GM13977 (cell line): ENCODE measurements around the gene DYRK1A.

ENCODE experiments used
- DNase-seq: peaks from one replicate; pipeline ENCODE4 v3.0.0; 2012; ENCODE audit warnings: low spot score
- in situ Hi-C: fragments of 300-500 bp; cut with MboI; formaldehyde crosslinking; loops from one replicate; pipeline ENCODE4 v1.12.0; 2022; ENCODE audit warnings: low sequenced_read_pairs, low pct_unique_long_range_greater_than_20kb, mixed read lengths, inconsistent platforms; ENCODE audit not compliant: unreplicated experiment
- TF ChIP-seq, protein P1 (sequence below): IDR thresholded peaks from 2 replicates; pipeline ENCODE4 v1.5.1; 2012; ENCODE audit warnings: mild to moderate bottlenecking, control low read depth; ENCODE audit not compliant: insufficient read depth; ENCODE audit errors: extremely low read depth, missing control alignments

The DYRK1A gene

GRCh38 chr21:37384416-37384815 is 17.8 kb downstream of the DYRK1A start:
- DNase-seq, result no peak
- in situ Hi-C loops, result no loop called here
- TF ChIP-seq, protein P1, sequence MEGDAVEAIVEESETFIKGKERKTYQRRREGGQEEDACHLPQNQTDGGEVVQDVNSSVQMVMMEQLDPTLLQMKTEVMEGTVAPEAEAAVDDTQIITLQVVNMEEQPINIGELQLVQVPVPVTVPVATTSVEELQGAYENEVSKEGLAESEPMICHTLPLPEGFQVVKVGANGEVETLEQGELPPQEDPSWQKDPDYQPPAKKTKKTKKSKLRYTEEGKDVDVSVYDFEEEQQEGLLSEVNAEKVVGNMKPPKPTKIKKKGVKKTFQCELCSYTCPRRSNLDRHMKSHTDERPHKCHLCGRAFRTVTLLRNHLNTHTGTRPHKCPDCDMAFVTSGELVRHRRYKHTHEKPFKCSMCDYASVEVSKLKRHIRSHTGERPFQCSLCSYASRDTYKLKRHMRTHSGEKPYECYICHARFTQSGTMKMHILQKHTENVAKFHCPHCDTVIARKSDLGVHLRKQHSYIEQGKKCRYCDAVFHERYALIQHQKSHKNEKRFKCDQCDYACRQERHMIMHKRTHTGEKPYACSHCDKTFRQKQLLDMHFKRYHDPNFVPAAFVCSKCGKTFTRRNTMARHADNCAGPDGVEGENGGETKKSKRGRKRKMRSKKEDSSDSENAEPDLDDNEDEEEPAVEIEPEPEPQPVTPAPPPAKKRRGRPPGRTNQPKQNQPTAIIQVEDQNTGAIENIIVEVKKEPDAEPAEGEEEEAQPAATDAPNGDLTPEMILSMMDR, result no peak

GRCh38 chr21:37385179-37385765 is 18.7 kb downstream of the DYRK1A start:
- DNase-seq, result no peak
- TF ChIP-seq, protein P1, result no peak
- in situ Hi-C loops, result no loop called here

DNA sequence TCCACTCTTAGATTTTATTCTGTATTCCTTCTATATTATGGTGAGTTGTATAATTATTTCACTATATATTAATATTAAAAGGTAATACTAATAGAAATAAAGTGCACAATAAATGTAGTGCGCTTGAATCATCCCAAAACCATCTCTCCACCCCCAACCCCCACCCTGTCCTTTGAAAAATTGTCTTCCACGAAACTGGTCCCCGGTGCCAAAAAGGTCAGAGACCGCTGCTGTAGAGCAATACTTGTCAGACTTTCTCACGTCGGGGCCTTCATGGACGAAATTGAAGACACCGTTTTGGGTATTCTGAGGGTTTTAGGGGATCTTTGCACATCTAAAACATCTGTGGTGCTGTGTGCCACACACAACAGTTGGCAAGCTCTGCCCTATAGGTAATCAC is 19.6 kb downstream of the DYRK1A start:
- DNase-seq, result no peak
- TF ChIP-seq, protein P1, result no peak
- in situ Hi-C loops, result no loop called here

GRCh38 chr21:37389456-37389855 is 22.9 kb downstream of the DYRK1A start:
- in situ Hi-C loops, result no loop called here
- no peak for DNase-seq
- TF ChIP-seq, protein P1, result no peak

DNA sequence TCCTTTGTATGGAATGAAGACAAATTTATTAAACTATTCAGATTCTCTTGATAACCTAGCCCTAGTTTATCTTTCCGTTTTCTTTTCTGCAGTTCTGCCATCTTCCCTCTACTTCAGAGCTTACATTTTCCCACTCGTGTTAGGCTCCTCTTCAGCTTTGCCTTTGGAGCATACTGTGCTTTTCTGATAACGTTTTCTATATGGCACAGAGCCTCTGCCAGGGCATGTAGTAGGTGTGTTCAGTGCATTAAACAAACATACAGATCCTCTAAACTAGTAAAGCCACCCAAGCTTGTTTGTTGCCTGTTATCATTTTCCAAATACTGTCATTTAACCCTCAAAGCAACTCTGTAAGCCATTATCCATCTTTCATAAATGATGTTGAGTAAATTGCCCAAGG is 25.1 kb downstream of the DYRK1A start:
- in situ Hi-C loops, result no loop called here
- DNase-seq, result no peak

DNA sequence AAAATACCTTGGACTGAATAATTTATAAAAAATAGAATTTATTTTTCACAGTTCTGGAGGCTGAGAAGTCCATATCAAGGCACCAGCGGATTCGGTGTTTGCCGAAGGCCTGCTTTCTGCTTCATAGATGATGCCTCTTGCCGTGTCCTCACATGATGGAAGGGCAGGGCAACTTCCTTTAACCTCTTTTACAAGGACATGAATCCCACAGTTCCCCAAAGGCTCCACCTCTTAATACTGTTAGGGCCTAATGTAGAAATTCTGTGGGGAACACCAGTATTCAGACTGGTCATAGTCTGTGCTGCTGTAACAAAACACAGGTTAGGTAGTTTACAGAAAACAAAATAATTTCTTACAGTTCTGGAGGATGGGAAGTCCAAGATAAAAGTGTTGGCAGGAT is 25.9 kb downstream of the DYRK1A start:
- in situ Hi-C loops, result no loop called here

More for the DNA sequence above, 25.1 kb downstream of the DYRK1A start:
- TF ChIP-seq, protein P1, result no peak

More for the DNA sequence above, 25.9 kb downstream of the DYRK1A start:
- TF ChIP-seq, protein P1, result no peak
- DNase-seq, result no peak
